GM20431 (cell line): Measurements from ENCODE around the gene DNLZ.
"Not testable (repeated sequence)": the region's sequence is repeated elsewhere in the genome, so short reads cannot be mapped to it uniquely, and the experiment has no call there.

Experiments
- in situ Hi-C: fragments of 300-500 bp; cut with MseI, MboI; formaldehyde crosslinking; loops from one replicate; pipeline ENCODE4 v1.15.0; 2020; ENCODE audit warnings: low sequenced_read_pairs; ENCODE audit not compliant: unreplicated experiment

Gene DNLZ

DNA sequence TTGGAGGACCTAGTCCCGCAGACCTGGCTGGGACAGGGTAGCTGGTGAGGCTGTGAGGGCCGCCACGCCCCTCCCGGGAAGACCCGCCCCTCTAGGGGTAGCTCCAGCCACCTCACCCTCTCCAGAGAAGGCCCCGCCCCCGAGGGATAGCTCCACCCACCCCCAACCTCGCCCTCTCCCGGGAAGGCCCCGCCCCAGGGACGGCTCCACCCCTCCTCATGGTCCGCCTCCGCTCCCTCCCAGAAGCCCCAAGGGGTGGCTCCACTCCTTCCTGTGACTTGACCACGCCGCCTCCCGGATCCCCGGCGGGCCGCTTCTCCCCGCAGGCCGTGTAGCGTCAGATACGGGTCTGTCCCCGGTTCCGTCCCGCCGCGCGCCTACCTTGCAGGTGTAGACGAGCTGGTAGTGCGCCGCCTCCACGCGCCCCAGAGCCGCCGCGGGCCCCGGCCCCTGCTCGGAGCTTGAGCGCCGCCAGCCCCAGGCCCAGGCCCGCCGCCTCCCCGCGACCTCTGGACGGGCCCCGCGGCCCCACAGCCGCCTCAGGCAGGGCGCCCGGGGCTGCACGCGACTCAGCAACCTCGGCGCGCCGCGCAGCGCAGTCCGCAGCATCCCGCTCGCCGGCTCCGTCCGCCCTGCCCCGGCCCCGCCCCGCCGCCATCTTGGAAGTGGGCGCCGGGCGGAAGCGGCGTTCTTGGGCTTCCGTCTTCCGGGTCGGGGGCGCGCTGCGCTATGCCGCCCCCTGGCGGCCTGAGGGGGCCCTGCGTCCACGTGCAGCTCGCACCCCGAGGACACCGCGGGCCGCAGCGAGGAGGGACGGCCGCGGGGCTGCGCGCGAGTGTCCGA, at the start of gene DNLZ:
TSS of gene DNLZ (minus strand) at position 639 of the 843 bp plus-strand sequence. CDS start at position 609, 30 bp downstream.
- in situ Hi-C loops, result no loop called here

DNA sequence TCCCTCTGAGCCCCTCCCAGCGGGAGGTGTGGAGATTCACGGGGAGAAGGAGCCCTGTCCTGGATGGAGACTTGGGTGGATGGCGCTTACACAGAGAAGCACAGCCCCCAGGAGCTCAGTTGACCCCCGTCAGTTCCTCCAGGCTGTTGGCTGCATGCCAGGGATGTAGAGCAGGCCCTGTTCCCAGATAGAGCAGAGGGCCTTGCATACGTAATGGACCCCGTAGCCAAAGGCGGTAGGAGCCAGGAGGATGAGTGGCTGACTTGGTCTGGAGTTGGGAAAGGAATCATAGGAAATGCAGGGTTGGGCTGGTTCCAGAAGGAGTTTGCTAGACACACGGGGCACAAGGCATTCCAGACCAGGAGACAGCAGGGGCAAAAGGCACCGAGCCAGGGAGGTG, 49.4 kb upstream of the DNLZ start:
- in situ Hi-C loops, result no loop called here

DNA sequence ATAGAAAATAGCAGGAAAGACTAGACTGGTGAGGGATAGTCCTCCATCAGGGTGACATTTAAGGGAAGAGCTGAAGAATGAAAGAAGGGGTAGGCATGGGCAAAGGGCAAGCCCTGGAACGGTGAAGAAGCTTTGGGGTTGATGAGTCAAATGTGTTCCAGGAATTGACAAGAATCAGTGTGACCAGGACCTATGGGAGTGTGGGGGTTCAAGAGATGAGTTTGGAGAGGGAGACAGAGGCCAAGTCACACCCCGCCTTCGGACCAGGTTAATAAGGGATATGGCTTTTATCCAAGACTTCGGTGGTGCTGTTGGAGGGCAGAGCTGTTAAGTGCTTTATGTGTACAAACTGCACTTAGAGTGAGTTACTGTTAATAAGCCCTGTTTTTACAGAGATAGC, 47.8 kb upstream of the DNLZ start:
- in situ Hi-C loops, result no loop called here

DNA sequence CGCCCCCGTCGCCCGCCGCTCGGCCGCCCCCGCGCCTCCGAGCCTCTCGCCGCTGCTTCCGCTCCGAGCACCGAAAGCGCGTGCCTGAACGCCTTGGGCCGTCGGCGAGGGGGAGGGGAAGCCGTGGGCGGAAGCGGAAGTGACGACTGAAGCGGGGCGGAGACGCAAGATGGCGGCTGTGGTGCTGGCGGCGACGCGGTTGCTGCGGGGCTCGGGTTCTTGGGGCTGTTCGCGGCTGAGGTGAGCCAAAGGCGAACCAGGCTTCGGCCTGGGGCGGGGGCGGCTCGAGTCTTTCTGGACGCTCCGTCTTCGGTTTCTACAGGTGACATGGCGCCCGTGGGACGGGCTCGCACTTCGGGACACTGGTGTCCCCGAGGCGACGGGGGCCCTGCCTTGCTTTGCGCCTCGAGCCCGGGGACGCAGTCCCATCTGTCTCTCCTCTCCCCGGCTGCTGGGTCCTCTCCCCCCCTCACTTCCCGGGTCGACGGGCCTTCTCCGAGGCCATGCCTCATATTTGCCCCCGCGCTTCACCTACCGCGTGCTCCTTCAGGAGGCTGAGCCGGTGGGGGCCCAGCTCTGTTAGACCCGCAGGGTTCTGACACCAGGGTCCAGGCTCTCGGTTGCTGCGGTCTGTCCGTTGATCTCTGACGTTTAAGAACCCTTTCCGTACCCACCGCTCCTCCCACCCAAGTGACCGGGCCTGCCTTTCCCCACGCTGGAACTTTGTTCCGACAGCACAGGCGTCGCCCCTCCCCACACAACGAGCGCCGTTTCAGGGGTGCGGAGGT, 47.1 kb upstream of the DNLZ start, which contains the start of the genes ENTR1 and PMPCA:
TSS of gene ENTR1 (minus strand) at position 115 of the 788 bp plus-strand sequence. CDS start 217 bp downstream, outside the sequence.
TSS of gene PMPCA (plus strand) at position 159 of the 788 bp plus-strand sequence. CDS start at position 170, 11 bp downstream.
- in situ Hi-C loops, result no loop called here

DNA sequence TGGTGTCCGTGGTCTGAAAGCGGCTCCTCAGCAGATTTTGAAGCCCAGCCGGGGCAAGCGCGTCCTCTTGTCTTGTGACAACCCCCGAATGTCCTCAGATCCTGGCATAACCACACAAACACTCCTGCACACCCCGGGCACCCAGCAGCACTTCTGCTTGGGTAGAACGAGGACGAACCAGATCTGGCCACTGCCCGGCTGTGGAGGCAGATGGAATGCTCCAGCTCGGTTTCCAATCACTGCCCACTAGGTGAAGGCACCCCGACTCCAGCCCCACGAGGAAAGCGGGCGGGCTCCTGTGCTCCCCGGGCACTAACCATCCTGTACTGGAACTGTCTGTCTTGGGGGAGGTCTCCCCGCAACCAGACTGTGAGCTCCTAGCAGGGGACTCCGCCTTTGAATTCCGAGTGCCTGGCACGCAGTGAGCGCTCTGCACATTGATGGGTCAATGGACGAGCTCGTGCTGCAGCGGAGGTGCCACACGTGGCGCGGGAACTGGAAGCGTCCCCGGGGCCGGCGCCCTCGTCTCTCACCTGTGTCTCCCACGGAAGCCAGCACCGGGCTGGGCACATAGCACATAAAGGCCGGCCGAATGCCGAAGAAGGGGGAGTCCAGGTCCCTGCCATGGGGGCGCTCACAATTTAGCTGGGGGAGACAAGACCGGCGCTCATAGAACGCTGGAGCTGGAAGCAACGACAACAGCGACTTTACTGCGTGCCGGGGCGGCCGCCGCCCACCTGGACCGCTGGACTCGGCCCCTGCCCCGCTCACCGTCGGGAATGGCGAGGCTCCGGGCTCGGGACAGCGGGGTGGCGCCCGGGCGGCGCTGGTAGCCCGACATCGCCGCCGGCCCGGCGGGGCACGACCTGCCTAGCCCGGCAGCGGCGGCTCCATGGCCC, 46.3 kb upstream of the DNLZ start:
- in situ Hi-C loops, result no loop called here

DNA sequence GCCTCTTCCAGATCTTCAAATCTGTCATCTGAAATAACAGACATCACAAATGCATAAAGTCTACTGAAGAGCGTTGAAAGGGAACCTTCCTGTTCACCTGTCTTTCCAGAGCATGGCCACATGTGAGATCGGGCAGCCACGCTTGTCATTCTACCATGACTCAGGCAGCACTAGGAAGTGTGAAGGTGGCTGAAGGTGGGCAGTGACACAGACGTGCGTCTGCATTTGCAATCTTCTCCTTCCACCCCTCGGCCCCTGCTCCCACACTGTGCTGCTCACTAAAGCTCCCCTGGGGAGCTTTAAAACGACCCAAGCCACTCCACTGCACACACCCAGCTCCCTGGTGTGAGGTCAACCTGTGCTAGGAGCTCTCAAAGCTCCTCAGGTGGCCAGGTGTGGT, 44.4 kb upstream of the DNLZ start:
- in situ Hi-C loops, result no loop called here

DNA sequence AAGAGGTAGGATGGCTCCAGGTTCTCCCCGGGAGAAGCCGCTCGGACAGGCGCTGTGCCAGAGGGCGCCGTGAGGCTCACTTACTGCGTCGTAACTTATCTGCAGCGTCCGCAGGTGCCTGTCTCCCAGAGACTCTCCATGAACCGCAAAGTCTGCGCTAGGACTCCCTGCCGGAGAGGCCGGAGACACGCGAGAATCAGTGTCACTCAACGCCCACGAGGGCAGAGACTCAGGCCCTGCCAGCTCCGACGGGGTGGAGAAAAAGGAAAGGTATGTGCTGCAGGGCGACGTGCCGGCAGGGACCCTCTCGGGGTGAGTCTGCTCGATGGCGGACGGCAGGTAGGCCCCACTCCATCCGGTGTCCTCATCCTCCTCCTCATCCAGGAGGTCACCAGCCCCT, 43.5 kb upstream of the DNLZ start:
- in situ Hi-C loops, result not testable (repeated sequence)

DNA sequence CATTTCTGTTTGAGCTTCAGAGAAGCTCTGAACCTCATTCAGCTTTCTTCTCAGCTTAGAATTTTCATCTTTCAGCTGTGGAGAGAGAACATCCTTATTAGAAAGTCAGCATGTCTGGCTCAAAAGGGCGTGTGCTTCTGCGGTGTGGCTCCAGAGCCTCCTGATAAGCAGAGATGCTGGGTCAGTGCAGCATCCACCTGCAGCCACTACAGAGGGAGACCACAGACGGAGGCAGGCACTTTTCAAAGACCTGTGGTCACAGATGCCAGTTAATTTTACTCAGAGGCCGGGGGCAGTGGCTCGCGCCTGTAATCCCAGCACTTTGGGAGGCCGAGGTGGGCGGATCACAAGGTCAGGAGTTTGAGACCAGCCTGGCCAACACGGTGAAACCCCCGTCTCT, 42.4 kb upstream of the DNLZ start:
- in situ Hi-C loops, result not testable (repeated sequence)

DNA sequence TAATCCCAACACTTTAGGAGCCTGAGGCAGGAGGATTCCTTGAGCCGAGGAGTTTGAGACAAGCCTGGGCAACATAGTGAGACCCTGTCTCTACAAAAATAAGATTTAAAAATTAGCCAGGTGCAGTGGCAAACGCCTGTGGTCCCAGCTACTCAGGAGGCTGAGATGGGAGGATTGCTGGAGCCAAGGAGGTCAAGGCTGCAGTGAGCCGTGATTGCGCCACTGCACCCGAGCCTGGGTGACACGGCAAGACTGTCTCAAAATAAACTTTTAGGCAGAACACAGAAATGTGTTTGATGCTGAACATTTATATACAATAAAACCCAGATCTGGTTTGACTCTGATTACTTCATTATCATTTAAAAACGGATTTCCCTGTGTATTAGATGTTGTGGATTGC, 41.9 kb upstream of the DNLZ start:
- in situ Hi-C loops, result no loop called here

DNA sequence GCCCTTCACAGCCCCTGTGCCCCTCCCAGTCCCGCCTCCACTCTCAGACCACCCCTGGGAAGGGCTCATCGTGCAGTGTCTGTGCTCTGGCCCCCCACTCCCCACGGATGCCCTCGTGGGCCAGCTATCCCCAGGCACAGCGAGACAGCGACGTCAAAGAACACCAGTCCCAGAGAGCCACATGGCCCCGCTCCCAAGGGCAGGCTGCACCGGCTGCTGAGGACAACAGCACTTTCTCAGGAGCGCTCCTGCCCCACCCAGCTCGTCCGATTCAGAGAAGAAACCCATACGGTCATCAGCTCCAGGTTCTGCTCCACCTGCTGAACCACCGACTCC, 41.2 kb upstream of the DNLZ start:
- in situ Hi-C loops, result no loop called here

DNA sequence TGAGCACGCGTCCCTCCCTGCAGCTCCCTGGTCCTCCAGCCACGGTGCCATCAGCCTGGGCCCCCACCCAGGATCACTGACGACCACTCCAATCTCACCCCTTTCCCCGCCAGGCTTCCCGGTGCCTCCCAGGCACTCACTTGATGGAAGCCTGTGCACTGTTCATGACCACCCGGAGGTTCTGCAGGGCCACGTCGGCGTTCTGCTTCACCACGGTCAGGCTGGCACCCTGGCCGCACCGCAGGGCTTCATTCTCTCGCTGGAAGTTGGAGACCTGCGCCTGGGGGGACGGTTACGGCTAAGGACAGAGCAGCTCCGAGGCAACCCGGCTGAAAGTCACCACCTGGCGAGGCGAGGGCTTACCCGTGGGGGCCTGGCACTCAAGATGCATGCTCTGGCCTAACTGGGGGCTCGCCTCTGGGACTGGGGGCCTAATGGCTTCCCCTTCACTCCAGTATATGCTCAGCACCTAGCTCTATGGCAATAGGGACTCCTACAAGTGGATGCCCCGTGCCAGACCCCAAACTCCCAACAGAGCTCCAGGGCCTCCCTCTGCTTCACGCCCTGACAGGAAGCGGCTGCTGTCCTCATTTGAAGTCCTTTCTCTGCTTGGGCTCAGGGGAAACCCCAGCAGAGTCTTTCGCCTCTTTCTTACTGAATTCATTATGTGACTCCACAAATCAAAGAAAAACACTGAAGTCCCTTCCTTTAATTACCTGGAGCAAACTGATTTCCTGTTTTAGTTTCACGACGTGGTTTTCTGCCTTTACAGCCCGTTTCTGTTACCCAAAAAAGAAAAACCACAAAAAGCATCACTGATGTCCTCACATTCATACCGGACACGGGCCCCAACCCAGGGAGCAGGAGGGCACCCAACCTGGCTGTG, 40.6 kb upstream of the DNLZ start:
- in situ Hi-C loops, result no loop called here

DNA sequence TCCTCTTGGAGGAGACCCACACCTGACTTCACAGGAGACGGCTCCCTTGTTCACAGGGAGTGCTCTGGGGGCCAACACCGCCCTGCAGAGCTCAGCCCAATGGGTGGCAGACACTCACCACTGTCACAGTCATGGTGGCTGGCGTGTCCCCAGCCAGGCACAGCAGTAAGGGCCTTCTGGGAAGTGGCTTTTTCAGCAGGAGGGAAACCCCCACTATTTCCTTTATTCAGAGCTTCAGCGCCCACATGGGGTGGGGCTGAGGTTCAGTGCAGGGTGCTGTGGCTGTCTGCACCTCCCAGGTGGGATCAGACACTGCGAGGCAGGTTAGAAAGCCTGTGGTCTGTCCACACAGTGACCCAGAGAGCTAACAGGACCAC, 40.0 kb upstream of the DNLZ start:
- in situ Hi-C loops, result no loop called here

DNA sequence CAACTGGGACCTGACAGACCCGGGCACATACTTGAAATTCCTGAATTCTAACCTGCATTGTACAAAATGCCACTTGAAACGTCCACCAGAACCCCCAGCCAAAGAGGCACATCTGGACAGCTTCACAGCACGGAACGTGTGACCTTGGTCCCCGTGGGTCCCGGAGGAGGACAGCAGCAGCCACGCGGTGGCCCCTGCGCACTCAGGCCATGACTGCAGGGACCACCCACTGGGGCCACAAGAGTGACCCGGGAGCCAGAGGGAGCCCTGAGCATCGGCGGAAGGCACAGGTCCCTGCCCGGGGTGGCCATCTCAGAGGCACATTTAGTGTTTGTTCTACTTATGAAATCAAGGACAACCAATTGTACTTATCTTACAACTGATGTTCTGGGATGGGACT, 38.5 kb upstream of the DNLZ start:
- in situ Hi-C loops, result no loop called here

DNA sequence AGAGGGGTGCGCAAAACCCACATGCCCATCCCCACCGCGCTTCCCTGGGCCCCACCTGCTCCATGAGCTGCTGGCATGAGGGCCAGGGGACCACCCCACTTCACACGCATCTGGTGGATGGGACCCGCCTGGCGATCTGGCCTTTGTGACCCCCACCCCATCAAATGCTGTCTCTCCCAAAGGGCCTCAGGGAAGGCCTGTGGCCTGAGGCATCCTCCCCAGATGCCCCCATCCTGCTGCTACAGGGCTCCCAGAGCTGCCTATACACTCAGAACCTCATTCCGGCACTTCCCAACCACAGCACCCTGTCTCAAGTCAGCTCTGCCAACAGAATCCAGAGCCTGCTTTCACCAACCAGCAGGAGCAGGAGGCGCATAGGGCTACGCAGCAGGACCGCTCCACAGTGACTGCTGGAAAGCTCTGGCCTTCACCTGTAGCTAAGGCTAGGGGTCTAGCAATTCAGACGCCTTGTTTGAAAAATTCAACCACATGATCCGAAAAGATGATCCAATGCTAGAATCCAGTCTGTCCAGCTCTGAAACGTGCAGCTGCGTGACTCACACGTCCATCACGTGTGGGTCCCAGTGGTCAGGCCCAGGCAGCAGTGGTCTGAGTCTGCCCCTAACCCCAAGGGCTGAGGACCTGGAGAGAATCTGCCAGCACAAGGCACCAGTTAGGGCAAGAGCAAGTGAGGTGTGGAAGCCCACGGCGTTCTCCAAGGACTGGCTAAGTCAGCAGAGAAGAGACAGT, 37.8 kb upstream of the DNLZ start:
- in situ Hi-C loops, result no loop called here

DNA sequence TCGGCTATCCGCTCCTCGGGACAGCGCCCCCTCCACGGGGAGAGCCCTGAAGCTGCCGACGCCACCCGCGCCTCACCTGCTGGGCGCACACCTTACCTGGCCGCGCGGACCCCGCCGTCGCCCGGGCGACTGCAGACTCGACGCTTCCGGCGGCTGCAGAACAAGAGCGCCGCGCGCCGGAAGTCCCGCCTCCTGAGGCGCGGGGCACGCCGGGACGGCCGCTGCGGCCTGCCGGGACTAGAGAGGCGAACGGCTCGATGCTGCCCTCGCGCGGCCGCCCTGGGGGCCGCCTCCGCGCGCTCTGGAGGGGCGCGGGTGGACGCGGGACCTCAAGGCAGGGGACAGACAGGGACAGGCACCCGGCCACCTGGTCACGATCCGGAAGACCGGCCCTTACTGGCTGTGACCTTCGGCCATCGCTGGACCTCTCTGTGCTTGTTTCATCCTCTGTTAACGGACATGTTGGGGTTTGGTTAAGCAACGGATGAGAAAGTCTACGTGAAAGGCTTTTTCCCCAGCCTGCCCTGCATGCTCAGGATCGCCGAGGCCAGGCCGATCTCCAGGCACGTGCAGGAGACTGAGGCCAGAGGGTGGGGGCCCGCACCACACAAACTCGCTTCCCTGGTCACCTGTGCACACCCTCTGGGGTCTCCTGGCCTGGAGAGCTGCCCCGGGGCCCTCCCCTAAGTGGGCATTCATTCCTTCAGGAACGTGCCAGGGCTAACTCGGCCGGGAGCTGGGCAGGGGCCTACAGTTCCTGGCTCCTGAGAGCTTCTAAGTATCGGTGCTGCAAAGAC, 36.7 kb upstream of the DNLZ start, which contains the start of gene SNAPC4:
TSS of gene SNAPC4 (minus strand) at position 133 of the 797 bp plus-strand sequence. CDS start 1,742 bp downstream, outside the sequence.
- in situ Hi-C loops, result no loop called here

DNA sequence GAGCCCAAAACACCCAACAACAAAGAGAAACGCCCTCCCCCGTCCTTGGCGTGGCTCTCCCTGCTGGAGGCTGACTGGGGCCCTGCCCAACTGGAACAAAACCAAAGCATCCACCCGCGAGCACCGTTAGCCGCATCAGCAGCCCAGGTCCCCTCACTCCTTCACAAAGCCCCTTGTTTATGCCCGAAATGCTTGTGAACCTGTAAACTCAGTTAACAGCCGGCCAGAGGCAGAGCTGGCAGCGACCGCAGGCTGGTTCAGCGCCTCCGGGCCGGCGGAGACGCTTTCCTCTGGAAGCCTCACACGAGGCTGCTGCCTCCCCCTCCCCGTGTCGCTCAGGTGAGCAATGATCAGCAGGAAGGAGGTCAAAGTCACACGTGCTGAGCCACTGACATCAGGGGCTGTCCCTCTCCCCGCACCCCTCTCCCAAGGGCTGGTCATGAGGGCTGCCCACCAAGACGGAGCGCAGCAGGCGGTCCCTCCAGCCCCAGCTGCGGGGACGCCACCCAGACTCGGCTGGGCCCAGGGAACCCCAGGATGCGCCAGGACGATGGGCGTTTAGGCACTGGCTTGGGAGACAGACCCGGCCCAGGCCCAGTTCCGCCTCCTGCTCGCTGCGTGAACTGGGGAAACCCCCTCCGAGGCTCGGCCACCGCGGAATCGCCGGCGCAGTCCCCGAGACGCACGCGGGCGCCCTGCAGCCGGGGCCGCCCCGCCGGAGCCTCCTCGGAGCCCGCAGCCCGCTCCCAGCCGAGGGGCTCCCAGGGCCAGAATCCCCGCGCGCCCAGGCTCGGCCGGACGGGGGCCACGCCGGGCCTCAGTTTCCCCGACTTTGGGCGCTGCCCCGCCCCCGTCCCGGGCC, 35.9 kb upstream of the DNLZ start:
- in situ Hi-C loops, result no loop called here

DNA sequence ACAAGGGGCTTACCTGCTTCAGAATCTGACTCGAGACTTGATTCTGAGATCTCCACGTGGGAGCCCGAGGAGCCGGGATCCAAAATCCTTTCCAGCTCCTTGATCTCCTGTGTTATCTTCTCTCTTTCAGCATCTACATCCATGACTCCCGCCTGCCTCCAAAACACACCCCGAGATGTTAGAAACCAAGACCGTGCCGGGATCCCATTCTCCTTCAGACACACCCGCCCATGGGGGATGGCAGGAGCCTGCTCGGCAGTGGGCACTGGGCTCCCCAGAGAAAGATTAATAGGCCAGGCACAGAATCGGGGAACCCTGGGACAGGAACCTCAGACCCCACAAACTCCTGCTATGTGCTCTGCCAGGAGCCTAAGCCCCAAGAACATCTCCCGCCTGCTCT, 34.7 kb upstream of the DNLZ start:
- in situ Hi-C loops, result no loop called here
